Measurements from ENCODE around the gene LMTK2.

The LMTK2 gene

GRCh38 chr7:98142658-98143057 is 36.0 kb downstream of the LMTK2 start:
- H3K9me3 ChIP-seq (ENCODE audit: low read length), result no peaks in the 10 kb centered on the region
- peaks cover 24% of the 10 kb centered on the region for H3K36me3 ChIP-seq (ENCODE audit: insufficient read depth, low read length)
- H3K4me3 ChIP-seq (ENCODE audit: low read depth in 1 of 2, low read length in 2 of 2), result no peak overlapping the region
- no peak overlapping the region for H3K27ac ChIP-seq (ENCODE audit: low read depth, low read length)
- no peak overlapping the region for H3K9ac ChIP-seq (ENCODE audit: low read length)
- H3K4me1 ChIP-seq (ENCODE audit: insufficient read depth, low read length), result no peaks in the 10 kb centered on the region
- H3K27me3 ChIP-seq (ENCODE audit: control insufficient read depth in 1 of 2, insufficient read depth in 2 of 2, low read length in 2 of 2), result no peaks in the 10 kb centered on the region

GRCh38 chr7:98148607-98149006 is 41.9 kb downstream of the LMTK2 start:
- H3K4me1 ChIP-seq (ENCODE audit: insufficient read depth, low read length), result no peaks in the 10 kb centered on the region
- H3K27ac ChIP-seq (ENCODE audit: low read depth, low read length), result no peak overlapping the region
- no peaks in the 10 kb centered on the region for H3K27me3 ChIP-seq (ENCODE audit: control insufficient read depth in 1 of 2, insufficient read depth in 2 of 2, low read length in 2 of 2)
- no peak overlapping the region for H3K9ac ChIP-seq (ENCODE audit: low read length)
- peaks cover 22% of the 10 kb centered on the region for H3K36me3 ChIP-seq (ENCODE audit: insufficient read depth, low read length)
- H3K4me3 ChIP-seq (ENCODE audit: low read depth in 1 of 2, low read length in 2 of 2), result no peak overlapping the region
- no peaks in the 10 kb centered on the region for H3K9me3 ChIP-seq (ENCODE audit: low read length)

- H3K27me3 ChIP-seq (ENCODE audit: control insufficient read depth in 1 of 2, insufficient read depth in 2 of 2, low read length in 2 of 2), result no peaks in the 10 kb centered on the region
- H3K9me3 ChIP-seq (ENCODE audit: low read length), result no peaks in the 10 kb centered on the region
- peaks cover 22% of the 10 kb centered on the region for H3K36me3 ChIP-seq (ENCODE audit: insufficient read depth, low read length)
- H3K9ac ChIP-seq (ENCODE audit: low read length), result no peak overlapping the region
- H3K4me3 ChIP-seq (ENCODE audit: low read depth in 1 of 2, low read length in 2 of 2), result no peak overlapping the region
- no peaks in the 10 kb centered on the region for H3K4me1 ChIP-seq (ENCODE audit: insufficient read depth, low read length)
- no peak overlapping the region for H3K27ac ChIP-seq (ENCODE audit: low read depth, low read length)
These were observed 42.5 kb downstream of the LMTK2 start for GRCh38 chr7:98149116-98149692.

DNA sequence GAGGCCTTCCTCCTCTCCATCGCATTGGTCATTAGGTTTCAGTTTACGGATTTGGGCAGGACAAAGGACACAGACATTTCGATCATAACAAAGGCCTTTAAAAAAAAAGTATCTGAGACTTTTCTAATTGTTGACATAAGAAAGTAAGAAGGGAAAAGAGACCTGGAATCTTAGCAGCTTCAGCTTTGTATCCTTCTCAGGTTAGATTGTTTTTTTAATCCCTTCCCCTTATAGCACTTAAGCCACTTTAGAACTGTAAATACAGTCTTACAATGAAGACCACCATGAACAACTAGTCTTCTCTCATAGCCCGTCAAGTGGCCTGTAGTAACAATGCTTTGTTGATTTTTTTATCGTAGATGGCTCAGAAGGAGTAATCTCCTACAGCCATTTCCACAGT is 45.2 kb downstream of the LMTK2 start:
- Histone ChIP-seq H3K4me3 (ENCODE audit: low read depth in 1 of 2, low read length in 2 of 2) (no peak overlapping the region), H3K36me3 (ENCODE audit: insufficient read depth, low read length) (peaks cover 29% of the 10 kb centered on the region), H3K9me3 (ENCODE audit: low read length) (no peaks in the 10 kb centered on the region), H3K4me1 (ENCODE audit: insufficient read depth, low read length) (no peaks in the 10 kb centered on the region), H3K27me3 (ENCODE audit: control insufficient read depth in 1 of 2, insufficient read depth in 2 of 2, low read length in 2 of 2) (no peaks in the 10 kb centered on the region), H3K9ac (ENCODE audit: low read length) (no peak overlapping the region), H3K27ac (ENCODE audit: low read depth, low read length) (no peak overlapping the region)

GRCh38 chr7:98156700-98157099 is 50.0 kb downstream of the LMTK2 start:
- Histone ChIP-seq H3K9me3 (ENCODE audit: low read length) (no peaks in the 10 kb centered on the region), H3K36me3 (ENCODE audit: insufficient read depth, low read length) (peaks cover 33% of the 10 kb centered on the region), H3K27me3 (ENCODE audit: control insufficient read depth in 1 of 2, insufficient read depth in 2 of 2, low read length in 2 of 2) (no peaks in the 10 kb centered on the region), H3K9ac (ENCODE audit: low read length) (no peak overlapping the region), H3K4me1 (ENCODE audit: insufficient read depth, low read length) (no peaks in the 10 kb centered on the region), H3K4me3 (ENCODE audit: low read depth in 1 of 2, low read length in 2 of 2) (no peak overlapping the region), H3K27ac (ENCODE audit: low read depth, low read length) (no peak overlapping the region)

- H3K4me3 ChIP-seq (ENCODE audit: low read depth in 1 of 2, low read length in 2 of 2), result no peak overlapping the region
- H3K4me1 ChIP-seq (ENCODE audit: insufficient read depth, low read length), result no peaks in the 10 kb centered on the region
- peaks cover 22% of the 10 kb centered on the region for H3K36me3 ChIP-seq (ENCODE audit: insufficient read depth, low read length)
- H3K27ac ChIP-seq (ENCODE audit: low read depth, low read length), result no peak overlapping the region
- H3K9me3 ChIP-seq (ENCODE audit: low read length), result no peaks in the 10 kb centered on the region
- H3K27me3 ChIP-seq (ENCODE audit: control insufficient read depth in 1 of 2, insufficient read depth in 2 of 2, low read length in 2 of 2), result no peaks in the 10 kb centered on the region
- no peak overlapping the region for H3K9ac ChIP-seq (ENCODE audit: low read length)
These were observed 51.1 kb downstream of the LMTK2 start for GRCh38 chr7:98157761-98158160.

DNA sequence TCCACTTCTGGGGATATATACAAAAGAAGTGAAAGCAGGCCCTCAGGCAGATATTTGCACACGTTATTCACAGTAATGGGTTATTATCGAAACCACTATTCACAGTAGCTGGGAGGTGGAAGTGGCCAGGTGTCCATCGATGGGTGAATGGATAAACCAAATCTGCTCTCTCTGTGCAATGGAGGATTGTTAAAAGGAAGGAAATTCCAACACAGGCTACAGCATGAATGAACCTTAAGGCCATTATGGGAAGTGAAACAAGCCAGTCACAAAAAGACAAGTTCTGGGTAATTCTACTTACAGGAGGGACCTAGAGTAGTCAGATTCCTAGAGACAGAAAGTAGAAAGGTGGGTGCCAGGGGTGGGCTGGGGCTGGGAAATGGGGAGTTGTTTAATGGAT is 56.1 kb downstream of the LMTK2 start:
- peaks cover 9% of the 10 kb centered on the region for H3K4me1 ChIP-seq (ENCODE audit: insufficient read depth, low read length)
- no peaks in the 10 kb centered on the region for H3K9me3 ChIP-seq (ENCODE audit: low read length)
- no peak overlapping the region for H3K4me3 ChIP-seq (ENCODE audit: low read depth in 1 of 2, low read length in 2 of 2)
- H3K36me3 ChIP-seq (ENCODE audit: insufficient read depth, low read length), result peaks cover 6% of the 10 kb centered on the region
- H3K27ac ChIP-seq (ENCODE audit: low read depth, low read length), result no peak overlapping the region
- H3K27me3 ChIP-seq (ENCODE audit: control insufficient read depth in 1 of 2, insufficient read depth in 2 of 2, low read length in 2 of 2), result no peaks in the 10 kb centered on the region
- H3K9ac ChIP-seq (ENCODE audit: low read length), result no peak overlapping the region

DNA sequence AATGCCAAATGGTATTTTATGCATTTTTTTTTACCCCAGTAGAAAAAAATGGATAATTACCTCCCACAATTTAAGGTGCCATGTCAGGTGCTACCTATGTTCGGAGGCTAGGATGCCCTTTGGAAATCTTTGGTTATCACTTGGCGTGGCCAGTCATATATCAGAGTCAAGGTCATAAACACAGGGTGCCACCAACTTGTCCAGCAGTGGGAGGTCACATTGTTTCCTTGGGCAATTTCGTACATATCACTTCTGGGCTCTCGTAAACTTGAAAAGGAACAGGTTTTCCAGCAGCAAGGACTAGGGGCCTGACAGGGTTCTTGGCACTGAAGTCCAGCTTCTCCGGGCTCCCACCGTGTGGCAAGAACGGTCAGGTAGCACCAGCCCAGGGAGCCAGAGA is 56.6 kb downstream of the LMTK2 start:
- no peak overlapping the region for H3K9ac ChIP-seq (ENCODE audit: low read length)
- peaks cover 6% of the 10 kb centered on the region for H3K36me3 ChIP-seq (ENCODE audit: insufficient read depth, low read length)
- H3K27ac ChIP-seq (ENCODE audit: low read depth, low read length), result no peak overlapping the region
- H3K4me1 ChIP-seq (ENCODE audit: insufficient read depth, low read length), result peaks cover 9% of the 10 kb centered on the region
- H3K4me3 ChIP-seq (ENCODE audit: low read depth in 1 of 2, low read length in 2 of 2), result no peak overlapping the region
- no peaks in the 10 kb centered on the region for H3K9me3 ChIP-seq (ENCODE audit: low read length)
- H3K27me3 ChIP-seq (ENCODE audit: control insufficient read depth in 1 of 2, insufficient read depth in 2 of 2, low read length in 2 of 2), result no peaks in the 10 kb centered on the region

DNA sequence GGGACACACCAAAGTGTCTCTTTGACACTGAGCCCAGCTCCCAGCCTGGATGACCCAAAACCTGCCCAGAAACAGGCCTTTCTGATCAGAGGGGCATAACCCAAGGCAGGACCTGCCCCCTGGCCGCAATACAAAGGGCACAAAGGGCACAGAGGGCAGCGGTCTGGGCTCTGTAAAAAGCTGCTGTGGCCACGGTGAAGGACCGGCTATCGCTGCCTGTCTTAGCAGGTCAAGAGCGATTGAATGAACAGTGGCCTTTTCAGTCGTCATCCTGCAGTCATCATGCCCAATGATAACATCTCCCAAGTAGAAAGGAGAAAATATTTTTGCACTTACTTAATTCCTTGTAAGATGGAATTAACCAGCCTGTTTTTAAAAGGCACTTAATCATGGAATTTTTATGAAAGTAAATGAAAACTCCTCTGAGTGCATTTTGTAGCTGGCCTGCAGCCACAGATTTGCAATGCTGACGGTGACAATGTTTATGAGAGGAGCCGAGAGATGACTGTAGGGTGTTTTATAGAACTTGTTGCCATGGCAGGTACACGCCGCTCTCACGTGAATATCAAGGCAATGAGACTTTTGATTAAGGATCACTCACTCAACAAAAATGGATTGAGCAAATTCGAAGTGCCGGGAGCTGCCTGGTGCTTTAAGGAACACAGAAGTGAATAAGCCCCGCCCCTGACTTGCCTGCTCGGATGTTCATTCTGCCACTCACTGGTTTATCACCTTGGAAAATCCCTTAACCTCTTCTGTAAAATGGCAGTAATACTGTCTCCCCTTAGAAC is 57.2 kb downstream of the LMTK2 start:
- Histone ChIP-seq H3K27ac (ENCODE audit: low read depth, low read length) (peak overlapping the region; percentile 16), H3K36me3 (ENCODE audit: insufficient read depth, low read length) (peaks cover 6% of the 10 kb centered on the region), H3K9ac (ENCODE audit: low read length) (no peak overlapping the region), H3K9me3 (ENCODE audit: low read length) (no peaks in the 10 kb centered on the region), H3K27me3 (ENCODE audit: control insufficient read depth in 1 of 2, insufficient read depth in 2 of 2, low read length in 2 of 2) (no peaks in the 10 kb centered on the region), H3K4me3 (ENCODE audit: low read depth in 1 of 2, low read length in 2 of 2) (no peak overlapping the region), H3K4me1 (ENCODE audit: insufficient read depth, low read length) (peaks cover 9% of the 10 kb centered on the region)

GRCh38 chr7:98165827-98166667 is 59.4 kb downstream of the LMTK2 start:
- Histone ChIP-seq H3K27ac (ENCODE audit: low read depth, low read length) (no peak overlapping the region), H3K36me3 (ENCODE audit: insufficient read depth, low read length) (no peaks in the 10 kb centered on the region), H3K9me3 (ENCODE audit: low read length) (no peaks in the 10 kb centered on the region), H3K9ac (ENCODE audit: low read length) (no peak overlapping the region), H3K27me3 (ENCODE audit: control insufficient read depth in 1 of 2, insufficient read depth in 2 of 2, low read length in 2 of 2) (no peaks in the 10 kb centered on the region), H3K4me1 (ENCODE audit: insufficient read depth, low read length) (peaks cover 9% of the 10 kb centered on the region), H3K4me3 (ENCODE audit: low read depth in 1 of 2, low read length in 2 of 2) (no peak overlapping the region)

DNA sequence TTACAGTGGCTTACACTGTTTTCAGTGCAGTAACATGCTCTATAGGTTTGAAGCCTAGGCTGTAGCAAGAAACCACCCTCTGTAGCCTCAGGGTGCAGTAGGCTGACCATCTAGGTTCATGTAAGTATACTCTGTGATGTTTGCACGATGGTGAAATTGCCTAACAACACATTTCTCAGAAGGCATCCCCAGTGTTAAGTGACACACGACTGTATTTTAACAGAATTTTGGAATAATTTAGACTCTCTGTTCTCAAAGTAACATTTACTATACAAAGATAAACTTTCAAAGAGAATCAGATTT is 60.0 kb downstream of the LMTK2 start:
- Histone ChIP-seq H3K9ac (ENCODE audit: low read length) (no peak overlapping the region), H3K27ac (ENCODE audit: low read depth, low read length) (no peak overlapping the region), H3K27me3 (ENCODE audit: control insufficient read depth in 1 of 2, insufficient read depth in 2 of 2, low read length in 2 of 2) (no peaks in the 10 kb centered on the region), H3K4me1 (ENCODE audit: insufficient read depth, low read length) (peaks cover 9% of the 10 kb centered on the region), H3K9me3 (ENCODE audit: low read length) (no peaks in the 10 kb centered on the region), H3K4me3 (ENCODE audit: low read depth in 1 of 2, low read length in 2 of 2) (no peak overlapping the region), H3K36me3 (ENCODE audit: insufficient read depth, low read length) (peaks cover under 1% of the 10 kb centered on the region)
